TTC549 (cell line): Measurements from ENCODE around the gene KLF3.

Experiments
- FAIRE-seq: peaks from 2 replicates; lab custom pipeline; 2012; peaks lifted over from hg19 to GRCh38; lab: Jason Lieb, UNC

Gene KLF3

GRCh38 chr4:38674258-38675144 lies 10.5 kb downstream of the KLF3 start:
- FAIRE-seq: no peak

GRCh38 chr4:38675146-38676121 lies 11.4 kb downstream of the KLF3 start:
- no peak for FAIRE-seq

GRCh38 chr4:38676986-38677385 lies 13.0 kb downstream of the KLF3 start:
- FAIRE-seq: no peak

GRCh38 chr4:38677441-38677840 lies 13.4 kb downstream of the KLF3 start:
- no peak for FAIRE-seq

- no peak for FAIRE-seq
These were observed 14.1 kb downstream of the KLF3 start for GRCh38 chr4:38678078-38678477.

- no peak for FAIRE-seq
These were observed 15.9 kb downstream of the KLF3 start for GRCh38 chr4:38679921-38680320.

- no peak for FAIRE-seq
These were observed 17.4 kb downstream of the KLF3 start for GRCh38 chr4:38681281-38681991.

- no peak for FAIRE-seq
These were observed 18.3 kb downstream of the KLF3 start for GRCh38 chr4:38682336-38682735.

- FAIRE-seq: no peak
These were observed 19.3 kb downstream of the KLF3 start for GRCh38 chr4:38683276-38683675.

GRCh38 chr4:38684271-38684670 lies 20.3 kb downstream of the KLF3 start:
- FAIRE-seq: no peak

- no peak for FAIRE-seq
These were observed 21.2 kb downstream of the KLF3 start for GRCh38 chr4:38684951-38685844.

GRCh38 chr4:38686682-38687081 lies 22.7 kb downstream of the KLF3 start:
- FAIRE-seq: no peak

GRCh38 chr4:38687571-38688011 lies 23.6 kb downstream of the KLF3 start:
- FAIRE-seq: no peak

GRCh38 chr4:38688676-38689355 lies 24.8 kb downstream of the KLF3 start:
- no peak for FAIRE-seq

- no peak for FAIRE-seq
These were observed 27.4 kb downstream of the KLF3 start for GRCh38 chr4:38691251-38692008.

- no peak for FAIRE-seq
These were observed 28.4 kb downstream of the KLF3 start for GRCh38 chr4:38692421-38692820.

- no peak for FAIRE-seq
These were observed 29.6 kb downstream of the KLF3 start for GRCh38 chr4:38693569-38693968.

GRCh38 chr4:38694330-38694729 lies 30.3 kb downstream of the KLF3 start:
- FAIRE-seq: no peak

GRCh38 chr4:38695809-38696208 lies 31.8 kb downstream of the KLF3 start:
- no peak for FAIRE-seq

- FAIRE-seq: no peak
These were observed 32.7 kb downstream of the KLF3 start for GRCh38 chr4:38696697-38697096.
